ENCODE results near the gene PKMYT1.

GRCh38 chr16:3022684-3023414, 42.6 kb upstream of the PKMYT1 start:
- no peak for TF ChIP-seq CTCF (IDR thresholded peaks at IDR 0.05; ENCODE audit: insufficient read depth, low read length)
- TF ChIP-seq GABPA (IDR thresholded peaks at IDR 0.05; ENCODE audit: low read depth): no peak

All from HL-60 (cell line).